ENCODE results near the gene ARHGAP24.

- TF ChIP-seq USF1 (IDR thresholded peaks at IDR 0.05) (no peak), TEAD4 (IDR thresholded peaks at IDR 0.05) (no peak), RAD21 (IDR thresholded peaks at IDR 0.05; ENCODE audit: low read depth) (no peak)
Observed at GRCh38 chr4:85700362-85700761, 225.4 kb downstream of the ARHGAP24 start.
